ENCODE measurements around the gene ASCC3.

DNA sequence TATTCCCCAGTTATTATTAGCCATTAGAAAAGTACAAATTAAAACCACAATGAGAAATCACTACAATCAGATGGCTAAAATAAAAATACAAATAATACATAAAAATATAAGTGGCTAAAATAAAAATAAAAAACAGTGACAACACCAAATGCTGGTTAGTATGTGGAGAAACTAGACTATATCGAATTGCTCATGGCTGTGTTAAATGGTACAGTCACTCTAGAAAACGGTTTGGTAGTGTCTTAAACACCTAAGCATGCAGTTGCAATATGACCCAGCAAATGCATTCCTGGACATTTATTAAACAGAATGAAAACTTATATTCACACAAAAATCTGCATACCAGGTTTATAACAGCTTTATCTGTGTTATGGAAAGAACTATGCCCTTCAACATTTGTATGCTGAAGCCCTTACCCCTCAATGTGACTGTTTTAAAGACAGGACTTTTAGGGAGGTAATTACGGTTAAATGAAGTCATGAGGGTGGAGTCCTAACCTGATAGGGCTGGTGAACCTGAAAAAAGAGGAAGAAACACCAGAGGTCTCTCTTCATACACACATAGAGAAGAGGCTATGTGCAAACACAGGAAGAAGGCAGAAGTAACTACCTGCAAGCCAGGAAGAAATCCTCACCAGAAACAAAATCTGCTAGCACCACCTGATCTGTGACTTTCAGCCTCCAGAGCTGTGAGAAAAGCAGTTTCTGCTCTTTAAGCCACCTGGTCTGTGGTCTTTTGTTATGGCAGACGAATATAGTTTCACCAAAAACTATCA, 84.9 kb downstream of the ASCC3 start:
- TF ChIP-seq REST (IDR thresholded peaks at IDR 0.05) (no peak), POLR2A (IDR thresholded peaks at IDR 0.05; ENCODE audit: low read length) (no peak), KDM5A (IDR thresholded peaks at IDR 0.05) (no peak)
